H9 (cell line): ENCODE measurements around the gene SERPINE1. TPM values are rescaled to one million over a fixed set of nuclear protein-coding genes. Genes with fewer than 3 reads are reported as not detected.

ENCODE experiments used
- DNase-seq: peaks from one replicate; pipeline ENCODE4 v3.0.0-alpha.2; 2017
- H2AFZ ChIP-seq: one replicate; pipeline ENCODE4 v1.6.1; 2013; ENCODE audit warnings: mild to moderate bottlenecking, low read length, control low read depth, moderate library complexity
- H2AK5ac ChIP-seq: 2 replicates; pipeline ENCODE4 v1.6.1; 2013; ENCODE audit warnings: low read length, control low read depth, mixed read lengths; ENCODE audit not compliant: insufficient read length
- H2BK120ac ChIP-seq: one replicate; pipeline ENCODE4 v1.6.1; 2013; ENCODE audit warnings: low read depth, mild to moderate bottlenecking, low read length, control low read depth, inconsistent platforms; ENCODE audit not compliant: poor library complexity, severe bottlenecking
- H2BK12ac ChIP-seq: 2 replicates; pipeline ENCODE4 v1.6.1; 2013; ENCODE audit warnings: low read length, control low read depth, mixed read lengths, low read depth; ENCODE audit not compliant: insufficient read length
- H2BK15ac ChIP-seq: 2 replicates; pipeline ENCODE4 v1.6.1; 2013; ENCODE audit warnings: low read depth, low read length, control low read depth
- H2BK20ac ChIP-seq: one replicate; pipeline ENCODE4 v1.6.1; 2013; ENCODE audit warnings: low read depth, mild to moderate bottlenecking, low read length, control low read depth, inconsistent platforms; ENCODE audit not compliant: poor library complexity, severe bottlenecking
- H2BK5ac ChIP-seq: 2 replicates; pipeline ENCODE4 v1.6.1; 2013; ENCODE audit warnings: low read length, control low read depth, mixed read lengths; ENCODE audit not compliant: insufficient read length
- H3K14ac ChIP-seq: 2 replicates; pipeline ENCODE4 v1.6.1; 2013; ENCODE audit warnings: low read length, control low read depth; ENCODE audit not compliant: insufficient read depth
- H3K18ac ChIP-seq: 2 replicates; pipeline ENCODE4 v1.6.1; 2013; ENCODE audit warnings: low read depth, mild to moderate bottlenecking, mixed read lengths, low read length, control low read depth; ENCODE audit not compliant: insufficient read length
- H3K23ac ChIP-seq: 2 replicates; pipeline ENCODE4 v1.6.1; 2013; ENCODE audit warnings: low read length, control low read depth, mixed read lengths, low read depth; ENCODE audit not compliant: insufficient read length
- H3K23me2 ChIP-seq: 2 replicates; pipeline ENCODE4 v1.6.1; 2013; ENCODE audit warnings: low read depth, mild to moderate bottlenecking, mixed read lengths, low read length, control low read depth; ENCODE audit not compliant: insufficient read length, poor library complexity, severe bottlenecking
- H3K27ac ChIP-seq: 2 replicates; pipeline ENCODE4 v1.5.1; 2013; ENCODE audit warnings: low read length, control low read depth, mixed read lengths, low read depth; ENCODE audit not compliant: insufficient read length
- H3K27me3 ChIP-seq: 2 replicates; pipeline ENCODE4 v1.6.1; 2013; ENCODE audit warnings: low read length, control low read depth, inconsistent platforms; ENCODE audit not compliant: insufficient read depth
- H3K4ac ChIP-seq: 2 replicates; pipeline ENCODE4 v1.6.1; 2013; ENCODE audit warnings: low read depth, mild to moderate bottlenecking, control low read depth, inconsistent platforms, low read length, moderate library complexity
- H3K4me1 ChIP-seq: 2 replicates; pipeline ENCODE4 v1.6.1; 2013; ENCODE audit warnings: low read length, control low read depth, inconsistent platforms; ENCODE audit not compliant: insufficient read depth
- H3K4me2 ChIP-seq: 2 replicates; pipeline ENCODE4 v1.6.1; 2013; ENCODE audit warnings: low read length, control low read depth, mixed read lengths; ENCODE audit not compliant: insufficient read length, insufficient read depth
- H3K56ac ChIP-seq: 2 replicates; pipeline ENCODE4 v1.6.1; 2013; ENCODE audit warnings: low read depth, mild to moderate bottlenecking, mixed read lengths, low read length, control low read depth; ENCODE audit not compliant: insufficient read length
- H3K79me1 ChIP-seq: 2 replicates; pipeline ENCODE4 v1.6.1; 2013; ENCODE audit warnings: low read depth, mild to moderate bottlenecking, moderate library complexity, low read length, control low read depth, inconsistent platforms; ENCODE audit not compliant: insufficient read depth, poor library complexity, severe bottlenecking
- H3K79me2 ChIP-seq: 2 replicates; pipeline ENCODE4 v1.6.1; 2013; ENCODE audit warnings: low read length, control low read depth, inconsistent platforms; ENCODE audit not compliant: insufficient read depth
- H3K9ac ChIP-seq: 2 replicates; pipeline ENCODE4 v1.6.1; 2013; ENCODE audit warnings: low read length, control low read depth, mixed read lengths; ENCODE audit not compliant: insufficient read length; ENCODE audit errors: extremely low read depth
- H3K9me3 ChIP-seq: one replicate; pipeline ENCODE4 v1.6.1; 2013; ENCODE audit warnings: low read depth, low read length, inconsistent platforms; ENCODE audit not compliant: control insufficient read depth
- H3T11ph ChIP-seq: one replicate; pipeline ENCODE4 v1.6.1; 2013; ENCODE audit warnings: mild to moderate bottlenecking, low read length, control low read depth, inconsistent platforms
- H4K20me1 ChIP-seq: one replicate; pipeline ENCODE4 v1.6.1; 2013; ENCODE audit not compliant: control insufficient read depth, insufficient read length, insufficient read depth
- H4K5ac ChIP-seq: 2 replicates; pipeline ENCODE4 v1.6.1; 2013; ENCODE audit warnings: low read depth, mild to moderate bottlenecking, mixed read lengths, low read length, control low read depth; ENCODE audit not compliant: insufficient read length
- H4K8ac ChIP-seq: replicated peaks from 2 replicates; pipeline ENCODE4 v1.6.1; 2013; ENCODE audit warnings: low read length, control low read depth, mixed read lengths, low read depth; ENCODE audit not compliant: insufficient read length
- H4K91ac ChIP-seq: 2 replicates; pipeline ENCODE4 v1.6.1; 2013; ENCODE audit warnings: low read depth, mild to moderate bottlenecking, moderate library complexity, mixed read lengths, low read length, control low read depth; ENCODE audit not compliant: insufficient read length
- H3K27ac Mint-ChIP-seq, 3 experiments: 2 replicates in 2 of 3; 3 replicates in 1 of 3; pipeline ENCODE4 v1.8.0; 2020 to 2021; ENCODE audit warnings: mixed read lengths in 3 of 3, mild to moderate bottlenecking in 1 of 3, moderate library complexity in 1 of 3
- H3K27me3 Mint-ChIP-seq: 2 replicates; pipeline ENCODE4 v1.8.0; 2021; ENCODE audit warnings: low read depth, mild to moderate bottlenecking, moderate library complexity, mixed read lengths
- H3K36me3 Mint-ChIP-seq, 3 experiments: 2 replicates in 2 of 3; 3 replicates in 1 of 3; pipeline ENCODE4 v1.8.0; 2020 to 2021; ENCODE audit warnings: low read depth in 3 of 3, mixed read lengths in 3 of 3; ENCODE audit not compliant: insufficient read depth in 1 of 3
- H3K4me1 Mint-ChIP-seq, 2 experiments: 2 replicates each; pipeline ENCODE4 v1.8.0; 2020; ENCODE audit warnings: mixed read lengths in 2 of 2
- H3K4me3 Mint-ChIP-seq, 2 experiments: 2 replicates in 1 of 2; 3 replicates in 1 of 2; pipeline ENCODE4 v1.8.0; 2020 to 2021; ENCODE audit warnings: mild to moderate bottlenecking in 2 of 2, mixed read lengths in 2 of 2, moderate library complexity in 1 of 2
- H3K9me3 Mint-ChIP-seq, 2 experiments: 2 replicates in 1 of 2; 3 replicates in 1 of 2; pipeline ENCODE4 v1.8.0; 2020; ENCODE audit warnings: mild to moderate bottlenecking in 2 of 2, mixed read lengths in 2 of 2, moderate library complexity in 1 of 2
- WGBS: extraction: QIAGEN DNeasy Blood & Tissue Kit; methylation state at CpG from one replicate; pipeline ENCODE4 v1.1.7; 2013; ENCODE audit warnings: missing lambda C conversion rate, low lambda C conversion rate, mixed read lengths; ENCODE audit not compliant: insufficient read length; ENCODE audit errors: extremely low coverage; 5-methylcytosine and 5-hydroxymethylcytosine counted together
- total RNA-seq: library from RNA; stranded (reverse); gene quantifications from 2 replicates; pipeline ENCODE4 v1.2.1, GENCODE V29; 2021
- TF ChIP-seq, protein P1 (sequence below): fragments of 200-600 bp; sonication (generic); conservative IDR thresholded peaks from 3 replicates; pipeline ENCODE4 v1.8.0; 2021; ENCODE audit warnings: antibody characterized with exemption, mild to moderate bottlenecking

SERPINE1 gene
- total RNA-seq, 1 experiment from 2014 or later = 11.5 TPM

DNA sequence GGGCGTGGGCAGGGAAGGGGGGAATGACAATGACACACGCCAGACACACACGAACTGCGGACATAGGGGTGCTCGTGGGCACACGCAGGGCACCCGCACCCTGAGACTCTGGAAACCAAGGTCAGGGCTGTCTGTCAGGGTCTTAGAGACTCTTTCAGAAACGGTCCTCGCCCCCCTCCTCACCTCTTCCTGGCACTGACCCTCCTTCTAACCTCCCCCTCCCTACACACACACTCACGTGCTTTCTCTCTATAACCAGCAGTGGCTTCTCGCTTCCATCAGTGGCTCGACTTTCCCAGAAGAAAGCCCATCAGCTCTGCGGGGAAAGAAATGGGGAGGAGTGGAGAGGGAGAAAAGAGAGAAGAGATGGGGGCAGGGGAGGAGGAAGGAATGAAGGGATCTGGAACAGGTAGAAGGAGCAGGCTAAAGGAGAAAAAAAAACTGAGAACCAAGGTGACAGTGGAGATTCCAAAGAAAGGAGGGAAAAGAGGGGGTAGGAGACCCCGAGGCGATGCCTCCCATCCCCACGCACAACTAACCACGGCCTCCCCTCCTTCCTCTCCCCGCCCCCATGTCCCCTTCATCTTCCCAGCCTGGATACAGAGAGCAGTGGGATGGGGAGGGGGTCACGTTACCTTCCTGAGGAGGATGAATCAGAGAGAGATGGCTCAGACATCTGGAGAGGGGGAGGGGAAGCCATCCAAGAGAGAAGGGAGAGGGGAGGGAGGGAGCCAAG, 40.2 kb downstream of the SERPINE1 start:
- H3K4me3 Mint-ChIP-seq = peak overlapping the region; percentile 82 to 87
- peak; percentile 88 for DNase-seq
- H3K4me1 ChIP-seq = peaks cover 18% of the 10 kb centered on the region; the same call in 1 of the 2 replicates

More for the DNA sequence above, 40.2 kb downstream of the SERPINE1 start:
- no peak overlapping the region for H2BK20ac ChIP-seq
- H3K18ac ChIP-seq = no peak overlapping the region
- peaks cover 62 to 72% of the 10 kb centered on the region in 2 experiments for H3K4me1 Mint-ChIP-seq
- H3K23ac ChIP-seq = no peak overlapping the region
- H3K27ac Mint-ChIP-seq = peak overlapping the region in 1 of 3 experiments; percentile 91; a peak in 2 of 7 replicates
- TF ChIP-seq, protein P1, sequence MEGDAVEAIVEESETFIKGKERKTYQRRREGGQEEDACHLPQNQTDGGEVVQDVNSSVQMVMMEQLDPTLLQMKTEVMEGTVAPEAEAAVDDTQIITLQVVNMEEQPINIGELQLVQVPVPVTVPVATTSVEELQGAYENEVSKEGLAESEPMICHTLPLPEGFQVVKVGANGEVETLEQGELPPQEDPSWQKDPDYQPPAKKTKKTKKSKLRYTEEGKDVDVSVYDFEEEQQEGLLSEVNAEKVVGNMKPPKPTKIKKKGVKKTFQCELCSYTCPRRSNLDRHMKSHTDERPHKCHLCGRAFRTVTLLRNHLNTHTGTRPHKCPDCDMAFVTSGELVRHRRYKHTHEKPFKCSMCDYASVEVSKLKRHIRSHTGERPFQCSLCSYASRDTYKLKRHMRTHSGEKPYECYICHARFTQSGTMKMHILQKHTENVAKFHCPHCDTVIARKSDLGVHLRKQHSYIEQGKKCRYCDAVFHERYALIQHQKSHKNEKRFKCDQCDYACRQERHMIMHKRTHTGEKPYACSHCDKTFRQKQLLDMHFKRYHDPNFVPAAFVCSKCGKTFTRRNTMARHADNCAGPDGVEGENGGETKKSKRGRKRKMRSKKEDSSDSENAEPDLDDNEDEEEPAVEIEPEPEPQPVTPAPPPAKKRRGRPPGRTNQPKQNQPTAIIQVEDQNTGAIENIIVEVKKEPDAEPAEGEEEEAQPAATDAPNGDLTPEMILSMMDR = no peak
- H3K4me2 ChIP-seq = peak overlapping the region; percentile 63
- no peak overlapping the region for H4K8ac ChIP-seq
- no peaks in the 10 kb centered on the region for H3K9me3 Mint-ChIP-seq
- H3K27me3 ChIP-seq = peaks cover 33% of the 10 kb centered on the region
- no peaks in the 10 kb centered on the region for H3K79me2 ChIP-seq
- H3K56ac ChIP-seq = no peak overlapping the region
- H2AK5ac ChIP-seq = no peak overlapping the region
- H3K79me1 ChIP-seq = no peaks in the 10 kb centered on the region
- H3K9me3 ChIP-seq = no peaks in the 10 kb centered on the region
- peaks cover 55% of the 10 kb centered on the region for H3K23me2 ChIP-seq
- no peak overlapping the region for H2AFZ ChIP-seq
- no peak overlapping the region for H4K5ac ChIP-seq
- no peak overlapping the region for H2BK5ac ChIP-seq
- no CpG with 5 or more reads among the region's 19 CpGs for WGBS
- no peak overlapping the region for H4K91ac ChIP-seq
- no peak overlapping the region for H3K9ac ChIP-seq
- no peaks in the 10 kb centered on the region for H3K36me3 Mint-ChIP-seq
- no peak overlapping the region for H3K4ac ChIP-seq
- no peak overlapping the region for H2BK12ac ChIP-seq
- no peak overlapping the region for H3K27ac ChIP-seq
- no peaks in the 10 kb centered on the region for H4K20me1 ChIP-seq
- H2BK120ac ChIP-seq = no peak overlapping the region
- no peak overlapping the region for H2BK15ac ChIP-seq
- no peak overlapping the region for H3T11ph ChIP-seq
- no peak overlapping the region for H3K14ac ChIP-seq
- peaks cover 73% of the 10 kb centered on the region for H3K27me3 Mint-ChIP-seq
